GM23338 (cell line): ENCODE results near the gene AVPR2.

ENCODE experiments used
- CREB1 ChIP-seq: fragments of 250-450 bp; sonication (Bioruptor Pico); IDR thresholded peaks from 2 replicates; pipeline ENCODE4 v1.5.0; 2020; ENCODE audit warnings: low read depth, mild to moderate bottlenecking, moderate library complexity
- EZH2 ChIP-seq: fragments of 200-600 bp; sonication (generic); IDR thresholded peaks from one replicate; pipeline ENCODE4 v1.8.0; 2017; ENCODE audit warnings: antibody characterized with exemption, mild to moderate bottlenecking, low read depth; ENCODE audit not compliant: unreplicated experiment
- EZH2phosphoT487 ChIP-seq: fragments of 200-600 bp; sonication (generic); IDR thresholded peaks from one replicate; pipeline ENCODE4 v1.8.1; 2018; ENCODE audit warnings: antibody characterized with exemption; ENCODE audit not compliant: unreplicated experiment
- JUNB ChIP-seq: IDR thresholded peaks from one replicate; pipeline ENCODE4 v1.6.1; 2016; ENCODE audit warnings: antibody characterized with exemption; ENCODE audit not compliant: unreplicated experiment
- NANOG ChIP-seq: IDR thresholded peaks from 2 replicates; pipeline ENCODE4 v1.6.1; 2016; ENCODE audit warnings: antibody characterized with exemption, borderline replicate concordance
- POLR2AphosphoS5 ChIP-seq: IDR thresholded peaks from 2 replicates; pipeline ENCODE4 v1.6.1; 2016; ENCODE audit warnings: antibody characterized with exemption, low read depth
- STAT1 ChIP-seq: IDR thresholded peaks from one replicate; pipeline ENCODE4 v1.6.1; 2016; ENCODE audit warnings: antibody characterized with exemption; ENCODE audit not compliant: unreplicated experiment
- ZNF114 ChIP-seq: fragments of 250-450 bp; sonication (Bioruptor Pico); IDR thresholded peaks from 2 replicates; pipeline ENCODE4 v1.5.0; 2020; ENCODE audit warnings: mild to moderate bottlenecking, moderate library complexity
- ZNF331 ChIP-seq: fragments of 250-450 bp; sonication (Bioruptor Pico); IDR thresholded peaks from 2 replicates; pipeline ENCODE4 v1.5.0; 2020; ENCODE audit warnings: low read depth, mild to moderate bottlenecking, moderate library complexity
- TF ChIP-seq, protein P1 (sequence below), 2 experiments: fragments of 200-600 bp in 1 of 2; sonication (generic) in 1 of 2; conservative IDR thresholded peaks; 2 replicates each; pipeline versions ENCODE4 v1.5.1 to v1.6.1; 2016 to 2017; ENCODE audit warnings: antibody characterized with exemption in 2 of 2, low read depth in 2 of 2, mild to moderate bottlenecking in 2 of 2, moderate library complexity in 1 of 2
- TF ChIP-seq, protein P2 (sequence below): IDR thresholded peaks from one replicate; pipeline ENCODE4 v1.6.1; 2018; ENCODE audit warnings: antibody characterized with exemption; ENCODE audit not compliant: unreplicated experiment
- TF ChIP-seq, protein P3 (sequence below): fragments of 250-450 bp; sonication (Bioruptor Pico); IDR thresholded peaks from 2 replicates; pipeline ENCODE4 v1.5.0; 2020; ENCODE audit warnings: mild to moderate bottlenecking, moderate library complexity
- TF ChIP-seq, protein P4 (sequence below): IDR thresholded peaks from 2 replicates; pipeline ENCODE4 v1.6.1; 2016; ENCODE audit warnings: antibody characterized with exemption

DNA sequence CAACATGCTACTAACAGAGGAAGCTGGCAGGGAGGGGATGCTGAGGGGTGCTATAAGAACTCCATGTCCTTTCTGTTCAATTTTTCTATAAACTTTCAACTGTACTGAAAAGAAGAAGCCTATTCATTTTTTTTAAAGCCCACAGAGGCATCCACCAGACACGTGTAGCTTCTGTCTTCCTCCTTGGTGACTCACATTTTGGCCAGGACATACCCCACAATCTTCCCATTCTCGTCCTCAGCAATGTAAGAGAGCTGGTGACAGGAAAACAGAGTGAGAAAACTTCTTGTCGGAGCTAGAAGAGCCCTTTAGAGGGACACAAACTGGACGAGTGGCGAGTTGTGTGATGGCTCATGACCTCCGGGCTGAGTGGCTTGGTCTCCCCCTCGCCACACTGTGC is 29.3 kb downstream of the AVPR2 start:
- TF ChIP-seq, protein P1, sequence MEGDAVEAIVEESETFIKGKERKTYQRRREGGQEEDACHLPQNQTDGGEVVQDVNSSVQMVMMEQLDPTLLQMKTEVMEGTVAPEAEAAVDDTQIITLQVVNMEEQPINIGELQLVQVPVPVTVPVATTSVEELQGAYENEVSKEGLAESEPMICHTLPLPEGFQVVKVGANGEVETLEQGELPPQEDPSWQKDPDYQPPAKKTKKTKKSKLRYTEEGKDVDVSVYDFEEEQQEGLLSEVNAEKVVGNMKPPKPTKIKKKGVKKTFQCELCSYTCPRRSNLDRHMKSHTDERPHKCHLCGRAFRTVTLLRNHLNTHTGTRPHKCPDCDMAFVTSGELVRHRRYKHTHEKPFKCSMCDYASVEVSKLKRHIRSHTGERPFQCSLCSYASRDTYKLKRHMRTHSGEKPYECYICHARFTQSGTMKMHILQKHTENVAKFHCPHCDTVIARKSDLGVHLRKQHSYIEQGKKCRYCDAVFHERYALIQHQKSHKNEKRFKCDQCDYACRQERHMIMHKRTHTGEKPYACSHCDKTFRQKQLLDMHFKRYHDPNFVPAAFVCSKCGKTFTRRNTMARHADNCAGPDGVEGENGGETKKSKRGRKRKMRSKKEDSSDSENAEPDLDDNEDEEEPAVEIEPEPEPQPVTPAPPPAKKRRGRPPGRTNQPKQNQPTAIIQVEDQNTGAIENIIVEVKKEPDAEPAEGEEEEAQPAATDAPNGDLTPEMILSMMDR (conservative IDR thresholded peaks at IDR 0.05; ENCODE audit: low read depth in 2 of 2) = no peak
- TF ChIP-seq EZH2 = no peak
- TF ChIP-seq EZH2phosphoT487 = no peak
- no peak for TF ChIP-seq POLR2AphosphoS5
- no peak for TF ChIP-seq CREB1 (CRISPR knock-in tag)
- TF ChIP-seq, protein P2, sequence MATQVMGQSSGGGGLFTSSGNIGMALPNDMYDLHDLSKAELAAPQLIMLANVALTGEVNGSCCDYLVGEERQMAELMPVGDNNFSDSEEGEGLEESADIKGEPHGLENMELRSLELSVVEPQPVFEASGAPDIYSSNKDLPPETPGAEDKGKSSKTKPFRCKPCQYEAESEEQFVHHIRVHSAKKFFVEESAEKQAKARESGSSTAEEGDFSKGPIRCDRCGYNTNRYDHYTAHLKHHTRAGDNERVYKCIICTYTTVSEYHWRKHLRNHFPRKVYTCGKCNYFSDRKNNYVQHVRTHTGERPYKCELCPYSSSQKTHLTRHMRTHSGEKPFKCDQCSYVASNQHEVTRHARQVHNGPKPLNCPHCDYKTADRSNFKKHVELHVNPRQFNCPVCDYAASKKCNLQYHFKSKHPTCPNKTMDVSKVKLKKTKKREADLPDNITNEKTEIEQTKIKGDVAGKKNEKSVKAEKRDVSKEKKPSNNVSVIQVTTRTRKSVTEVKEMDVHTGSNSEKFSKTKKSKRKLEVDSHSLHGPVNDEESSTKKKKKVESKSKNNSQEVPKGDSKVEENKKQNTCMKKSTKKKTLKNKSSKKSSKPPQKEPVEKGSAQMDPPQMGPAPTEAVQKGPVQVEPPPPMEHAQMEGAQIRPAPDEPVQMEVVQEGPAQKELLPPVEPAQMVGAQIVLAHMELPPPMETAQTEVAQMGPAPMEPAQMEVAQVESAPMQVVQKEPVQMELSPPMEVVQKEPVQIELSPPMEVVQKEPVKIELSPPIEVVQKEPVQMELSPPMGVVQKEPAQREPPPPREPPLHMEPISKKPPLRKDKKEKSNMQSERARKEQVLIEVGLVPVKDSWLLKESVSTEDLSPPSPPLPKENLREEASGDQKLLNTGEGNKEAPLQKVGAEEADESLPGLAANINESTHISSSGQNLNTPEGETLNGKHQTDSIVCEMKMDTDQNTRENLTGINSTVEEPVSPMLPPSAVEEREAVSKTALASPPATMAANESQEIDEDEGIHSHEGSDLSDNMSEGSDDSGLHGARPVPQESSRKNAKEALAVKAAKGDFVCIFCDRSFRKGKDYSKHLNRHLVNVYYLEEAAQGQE = no peak
- TF ChIP-seq NANOG = no peak
- TF ChIP-seq, protein P3, sequence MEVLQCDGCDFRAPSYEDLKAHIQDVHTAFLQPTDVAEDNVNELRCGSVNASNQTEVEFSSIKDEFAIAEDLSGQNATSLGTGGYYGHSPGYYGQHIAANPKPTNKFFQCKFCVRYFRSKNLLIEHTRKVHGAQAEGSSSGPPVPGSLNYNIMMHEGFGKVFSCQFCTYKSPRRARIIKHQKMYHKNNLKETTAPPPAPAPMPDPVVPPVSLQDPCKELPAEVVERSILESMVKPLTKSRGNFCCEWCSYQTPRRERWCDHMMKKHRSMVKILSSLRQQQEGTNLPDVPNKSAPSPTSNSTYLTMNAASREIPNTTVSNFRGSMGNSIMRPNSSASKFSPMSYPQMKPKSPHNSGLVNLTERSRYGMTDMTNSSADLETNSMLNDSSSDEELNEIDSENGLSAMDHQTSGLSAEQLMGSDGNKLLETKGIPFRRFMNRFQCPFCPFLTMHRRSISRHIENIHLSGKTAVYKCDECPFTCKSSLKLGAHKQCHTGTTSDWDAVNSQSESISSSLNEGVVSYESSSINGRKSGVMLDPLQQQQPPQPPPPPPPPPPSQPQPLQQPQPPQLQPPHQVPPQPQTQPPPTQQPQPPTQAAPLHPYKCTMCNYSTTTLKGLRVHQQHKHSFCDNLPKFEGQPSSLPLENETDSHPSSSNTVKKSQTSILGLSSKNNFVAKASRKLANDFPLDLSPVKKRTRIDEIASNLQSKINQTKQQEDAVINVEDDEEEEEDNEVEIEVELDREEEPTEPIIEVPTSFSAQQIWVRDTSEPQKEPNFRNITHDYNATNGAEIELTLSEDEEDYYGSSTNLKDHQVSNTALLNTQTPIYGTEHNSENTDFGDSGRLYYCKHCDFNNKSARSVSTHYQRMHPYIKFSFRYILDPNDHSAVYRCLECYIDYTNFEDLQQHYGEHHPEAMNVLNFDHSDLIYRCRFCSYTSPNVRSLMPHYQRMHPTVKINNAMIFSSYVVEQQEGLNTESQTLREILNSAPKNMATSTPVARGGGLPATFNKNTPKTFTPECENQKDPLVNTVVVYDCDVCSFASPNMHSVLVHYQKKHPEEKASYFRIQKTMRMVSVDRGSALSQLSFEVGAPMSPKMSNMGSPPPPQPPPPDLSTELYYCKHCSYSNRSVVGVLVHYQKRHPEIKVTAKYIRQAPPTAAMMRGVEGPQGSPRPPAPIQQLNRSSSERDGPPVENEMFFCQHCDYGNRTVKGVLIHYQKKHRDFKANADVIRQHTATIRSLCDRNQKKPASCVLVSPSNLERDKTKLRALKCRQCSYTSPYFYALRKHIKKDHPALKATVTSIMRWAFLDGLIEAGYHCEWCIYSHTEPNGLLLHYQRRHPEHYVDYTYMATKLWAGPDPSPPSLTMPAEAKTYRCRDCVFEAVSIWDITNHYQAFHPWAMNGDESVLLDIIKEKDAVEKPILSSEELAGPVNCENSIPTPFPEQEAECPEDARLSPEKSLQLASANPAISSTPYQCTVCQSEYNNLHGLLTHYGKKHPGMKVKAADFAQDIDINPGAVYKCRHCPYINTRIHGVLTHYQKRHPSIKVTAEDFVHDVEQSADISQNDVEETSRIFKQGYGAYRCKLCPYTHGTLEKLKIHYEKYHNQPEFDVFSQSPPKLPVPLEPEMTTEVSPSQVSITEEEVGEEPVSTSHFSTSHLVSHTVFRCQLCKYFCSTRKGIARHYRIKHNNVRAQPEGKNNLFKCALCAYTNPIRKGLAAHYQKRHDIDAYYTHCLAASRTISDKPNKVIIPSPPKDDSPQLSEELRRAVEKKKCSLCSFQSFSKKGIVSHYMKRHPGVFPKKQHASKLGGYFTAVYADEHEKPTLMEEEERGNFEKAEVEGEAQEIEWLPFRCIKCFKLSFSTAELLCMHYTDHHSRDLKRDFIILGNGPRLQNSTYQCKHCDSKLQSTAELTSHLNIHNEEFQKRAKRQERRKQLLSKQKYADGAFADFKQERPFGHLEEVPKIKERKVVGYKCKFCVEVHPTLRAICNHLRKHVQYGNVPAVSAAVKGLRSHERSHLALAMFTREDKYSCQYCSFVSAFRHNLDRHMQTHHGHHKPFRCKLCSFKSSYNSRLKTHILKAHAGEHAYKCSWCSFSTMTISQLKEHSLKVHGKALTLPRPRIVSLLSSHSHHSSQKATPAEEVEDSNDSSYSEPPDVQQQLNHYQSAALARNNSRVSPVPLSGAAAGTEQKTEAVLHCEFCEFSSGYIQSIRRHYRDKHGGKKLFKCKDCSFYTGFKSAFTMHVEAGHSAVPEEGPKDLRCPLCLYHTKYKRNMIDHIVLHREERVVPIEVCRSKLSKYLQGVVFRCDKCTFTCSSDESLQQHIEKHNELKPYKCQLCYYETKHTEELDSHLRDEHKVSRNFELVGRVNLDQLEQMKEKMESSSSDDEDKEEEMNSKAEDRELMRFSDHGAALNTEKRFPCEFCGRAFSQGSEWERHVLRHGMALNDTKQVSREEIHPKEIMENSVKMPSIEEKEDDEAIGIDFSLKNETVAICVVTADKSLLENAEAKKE (CRISPR knock-in tag) = no peak
- TF ChIP-seq ZNF114 (CRISPR knock-in tag) = no peak
- TF ChIP-seq STAT1 = no peak
- TF ChIP-seq ZNF331 = no peak
- no peak for TF ChIP-seq JUNB
- TF ChIP-seq, protein P4, sequence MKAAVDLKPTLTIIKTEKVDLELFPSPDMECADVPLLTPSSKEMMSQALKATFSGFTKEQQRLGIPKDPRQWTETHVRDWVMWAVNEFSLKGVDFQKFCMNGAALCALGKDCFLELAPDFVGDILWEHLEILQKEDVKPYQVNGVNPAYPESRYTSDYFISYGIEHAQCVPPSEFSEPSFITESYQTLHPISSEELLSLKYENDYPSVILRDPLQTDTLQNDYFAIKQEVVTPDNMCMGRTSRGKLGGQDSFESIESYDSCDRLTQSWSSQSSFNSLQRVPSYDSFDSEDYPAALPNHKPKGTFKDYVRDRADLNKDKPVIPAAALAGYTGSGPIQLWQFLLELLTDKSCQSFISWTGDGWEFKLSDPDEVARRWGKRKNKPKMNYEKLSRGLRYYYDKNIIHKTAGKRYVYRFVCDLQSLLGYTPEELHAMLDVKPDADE = no peak
